ENCODE measurements around the gene NF1. TPM values are rescaled to one million over a fixed set of nuclear protein-coding genes. Genes with fewer than 3 reads are reported as not detected.

The NF1 gene
- total and polyA plus RNA-seq, 2 of the 13 experiments (the other 11 are each of a cell fraction or from before 2014, with no cell fraction given), result 21.5 to 26.5 TPM

DNA sequence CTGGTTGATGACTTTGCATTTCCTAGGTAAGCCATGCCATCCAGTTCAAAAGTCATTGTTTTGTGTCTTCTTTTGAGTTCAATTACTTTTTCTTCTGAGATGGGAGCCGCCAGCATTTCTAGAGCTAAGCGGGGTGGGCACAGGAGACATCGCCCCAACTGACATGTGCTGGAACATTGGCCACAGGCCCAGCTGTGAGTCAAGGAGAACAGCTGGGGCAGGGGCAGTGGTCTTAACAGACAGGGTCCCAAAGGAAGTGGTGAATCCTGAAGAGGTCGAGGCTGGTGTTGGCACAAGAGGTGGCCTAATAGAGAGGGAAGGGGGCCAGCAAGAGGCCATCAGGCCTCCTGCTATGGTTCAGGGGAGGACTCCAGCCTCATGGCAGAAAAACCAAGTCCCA is 313.8 kb downstream of the NF1 start:
- Histone ChIP-seq H3K36me3 (replicated peaks in 1 of 2; ENCODE audit: control insufficient read depth in 1 of 2, insufficient read depth in 2 of 2, low read length in 2 of 2) (no peaks in the 10 kb centered on the region), H3K27ac (ENCODE audit: extremely low read length, insufficient read depth, low read length) (no peak overlapping the region), H2AFZ (ENCODE audit: low read length) (no peak overlapping the region), H3K79me2 (ENCODE audit: insufficient read depth, low read length) (no peaks in the 10 kb centered on the region), H3K4me2 (ENCODE audit: low read depth, low read length) (no peak overlapping the region), H3K9me3 (ENCODE audit: low read length) (no peaks in the 10 kb centered on the region), H4K20me1 (ENCODE audit: insufficient read depth, low read length) (no peaks in the 10 kb centered on the region), H3K9ac (ENCODE audit: insufficient read depth, low read depth, low read length) (no peak overlapping the region), H3K4me3 (replicated peaks in 1 of 3; ENCODE audit: insufficient read depth in 1 of 3, low read depth in 2 of 3, low read length in 3 of 3) (no peak overlapping the region), H3K4me1 (ENCODE audit: insufficient read depth, low read length) (peaks cover 8% of the 10 kb centered on the region), H3K27me3 (ENCODE audit: control insufficient read depth in 1 of 2, insufficient read depth in 2 of 2, low read length in 2 of 2) (peaks cover 3 to 25% of the 10 kb centered on the region in 2 experiments; a peak in 3 of 5 replicates)
- 54% methylated on average over 4 of the region's 4 CpGs for WGBS (ENCODE audit: low lambda C conversion rate)
- ATAC-seq (no peak), FAIRE-seq (no peak), DNase-seq (ENCODE audit: low spot score) (no peak)
- BruUV-seq (replicated peaks), result no TSS peak
- CTCF ChIA-PET (ENCODE audit: low intra/inter-chr PET ratio, low total read pairs), result no interaction called here
- POLR2A ChIA-PET, result no interaction called here
- in situ Hi-C loops (cut with HindIII; ENCODE audit: extremely low pct_ligation_motif_present, low pct_unique_long_range_greater_than_20kb), result no loop called here
- intact Hi-C loops (cut with micrococcal nuclease; ENCODE audit: unreplicated experiment), result no loop called here
- TF ChIP-seq ZBTB10 (CRISPR knock-in tag; IDR thresholded peaks at IDR 0.05; ENCODE audit: borderline replicate concordance) (no peak), KDM4B (CRISPR knock-in tag; IDR thresholded peaks at IDR 0.05) (no peak), ISL2 (CRISPR knock-in tag; IDR thresholded peaks at IDR 0.05) (no peak), SETDB1 (CRISPR knock-in tag; IDR thresholded peaks at IDR 0.05; ENCODE audit: borderline replicate concordance) (no peak), SIN3B (IDR thresholded peaks at IDR 0.05; ENCODE audit: low read length) (no peak), JARID2 (CRISPR knock-in tag; IDR thresholded peaks at IDR 0.05; ENCODE audit: insufficient replicate concordance) (no peak), HNRNPUL1 (IDR thresholded peaks at IDR 0.05; ENCODE audit: low read depth, low read length) (no peak), ZNF496 (CRISPR knock-in tag; IDR thresholded peaks at IDR 0.05; ENCODE audit: insufficient replicate concordance) (no peak), DNMT1 (CRISPR knock-in tag; IDR thresholded peaks at IDR 0.05) (no peak), FOSL1 (CRISPR knock-in tag; IDR thresholded peaks at IDR 0.05; ENCODE audit: borderline replicate concordance) (no peak), CBFB (CRISPR knock-in tag; IDR thresholded peaks at IDR 0.05) (no peak), KLF13 (CRISPR knock-in tag; IDR thresholded peaks at IDR 0.05) (no peak), BCL6 (CRISPR knock-in tag; IDR thresholded peaks at IDR 0.05) (no peak), GATAD1 (CRISPR knock-in tag; IDR thresholded peaks at IDR 0.05) (no peak), SKIL (CRISPR knock-in tag; IDR thresholded peaks at IDR 0.05; ENCODE audit: borderline replicate concordance) (no peak)
